Activated CD8-positive, alpha-beta T cell treated with anti-CD3 and anti-CD28 coated beads for 36 hours (primary cell): Measurements from ENCODE around the gene WWC2. TPM values are rescaled to one million over a fixed set of nuclear protein-coding genes. Genes with fewer than 3 reads are reported as not detected.

ENCODE experiments used
- ATAC-seq: fragments of 200-7000 bp; cut with Tn5 transposase; one replicate; pipeline ENCODE4 v1.10.0; 2021; ENCODE audit warnings: mild to moderate bottlenecking, moderate library complexity
- CTCF ChIA-PET: fragments of 350-600 bp; sonication (Branson Sonifier 250); formaldehyde crosslinking; loops from one replicate; lab custom pipeline; 2021; ENCODE audit warnings: antibody characterized with exemption; lab: Charles Lee
- POLR2A ChIA-PET: fragments of 350-600 bp; sonication (Branson Sonifier 250); formaldehyde crosslinking; loops from one replicate; lab custom pipeline; 2021; ENCODE audit warnings: antibody characterized with exemption; lab: Charles Lee
- DNase-seq: peaks from one replicate; pipeline ENCODE4 v3.0.0-alpha.2; 2020
- H3K27ac Mint-ChIP-seq: one replicate; pipeline ENCODE4 v1.8.0; 2021; ENCODE audit warnings: mild to moderate bottlenecking, mixed read lengths
- H3K27me3 Mint-ChIP-seq: one replicate; pipeline ENCODE4 v1.8.0; 2021; ENCODE audit warnings: mixed read lengths
- H3K36me3 Mint-ChIP-seq: one replicate; pipeline ENCODE4 v1.8.0; 2021; ENCODE audit warnings: low read depth, mixed read lengths
- H3K4me1 Mint-ChIP-seq: one replicate; pipeline ENCODE4 v1.8.0; 2021; ENCODE audit warnings: low read depth, mixed read lengths
- H3K4me3 Mint-ChIP-seq: one replicate; pipeline ENCODE4 v1.8.0; 2021; ENCODE audit warnings: mild to moderate bottlenecking, moderate library complexity, mixed read lengths
- H3K9me3 Mint-ChIP-seq: one replicate; pipeline ENCODE4 v1.8.0; 2021; ENCODE audit warnings: mixed read lengths
- CTCF ChIP-seq: fragments of 200-600 bp; IDR thresholded peaks from one replicate; pipeline ENCODE4 v1.8.0; 2022; ENCODE audit warnings: antibody characterized with exemption, mild to moderate bottlenecking
- intact Hi-C: fragments of 100-400 bp; cut with micrococcal nuclease; formaldehyde crosslinking; loops from one replicate; pipeline ENCODE4 v1.10.0; 2022
- total RNA-seq, 2 experiments: library from RNA; stranded (reverse); gene quantifications; one replicate each; pipeline ENCODE4 v1.2.3, GENCODE V29; 2021

WWC2 gene
- total RNA-seq, 2 experiments from 2014 or later, result 1.9 TPM

- H3K9me3 Mint-ChIP-seq, result no peaks in the 10 kb centered on the region
- ChIA-PET POLR2A (no interaction called here), CTCF (interaction anchor here (1.0 to 2.3 kb wide), 3 partner anchors 22 to 166 kb away, joined by 4 to 10 read pairs (median 10); no protein-coding TSS in a partner anchor)
- no peak for TF ChIP-seq CTCF
- no peaks in the 10 kb centered on the region for H3K36me3 Mint-ChIP-seq
- ATAC-seq (no peak), DNase-seq (no peak)
- no peak overlapping the region for H3K27ac Mint-ChIP-seq
- intact Hi-C loops, result no loop called here
- peaks cover 6% of the 10 kb centered on the region for H3K4me1 Mint-ChIP-seq
- H3K27me3 Mint-ChIP-seq, result peaks cover 32% of the 10 kb centered on the region
- H3K4me3 Mint-ChIP-seq, result no peak overlapping the region
Observed at GRCh38 chr4:183096276-183096965, 2.6 kb upstream of the WWC2 start.

- Mint-ChIP-seq H3K9me3 (no peaks in the 10 kb centered on the region), H3K27me3 (peaks cover 41% of the 10 kb centered on the region), H3K27ac (no peak overlapping the region), H3K4me3 (no peak overlapping the region), H3K4me1 (peaks cover 6% of the 10 kb centered on the region), H3K36me3 (no peaks in the 10 kb centered on the region)
- ChIA-PET POLR2A (no interaction called here), CTCF (interaction anchor here (0.6 to 2.3 kb wide), 6 partner anchors 23 to 165 kb away, joined by 3 to 10 read pairs (median 6); no protein-coding TSS in a partner anchor)
- no peak for TF ChIP-seq CTCF
- DNase-seq (no peak), ATAC-seq (peak; percentile 17)
- intact Hi-C loops, result no loop called here
Observed at GRCh38 chr4:183097231-183098018, 1.6 kb upstream of the WWC2 start.

- CTCF ChIA-PET, result interaction anchor here (0.9 to 2.3 kb wide), 5 partner anchors 24 to 164 kb away, joined by 3 to 10 read pairs (median 5); no protein-coding TSS in a partner anchor
- intact Hi-C loops, result no loop called here
- DNase-seq (peak; percentile 13), ATAC-seq (peak; percentile 41)
- peaks cover 6% of the 10 kb centered on the region for H3K4me1 Mint-ChIP-seq
- no peaks in the 10 kb centered on the region for H3K36me3 Mint-ChIP-seq
- H3K4me3 Mint-ChIP-seq, result peak overlapping the region; percentile 36
- POLR2A ChIA-PET, result interaction anchor here (0.8 kb wide), 1 partner anchor 12 kb away, joined by 3 read pairs; no protein-coding TSS in a partner anchor
- H3K27me3 Mint-ChIP-seq, result peaks cover 47% of the 10 kb centered on the region
- TF ChIP-seq CTCF, result no peak
- H3K27ac Mint-ChIP-seq, result no peak overlapping the region
- H3K9me3 Mint-ChIP-seq, result no peaks in the 10 kb centered on the region
Observed at GRCh38 chr4:183098019-183098722, 886 bp upstream of the WWC2 start.

GRCh38 chr4:183099537-183100297 is 660 bp downstream of the WWC2 start:
- POLR2A ChIA-PET, result no interaction called here
- intact Hi-C loops, result no loop called here
- H3K27ac Mint-ChIP-seq, result no peak overlapping the region
- no peaks in the 10 kb centered on the region for H3K9me3 Mint-ChIP-seq
- DNase-seq, result peak; percentile 11
- H3K4me1 Mint-ChIP-seq, result peaks cover 6% of the 10 kb centered on the region
- H3K27me3 Mint-ChIP-seq, result peaks cover 45% of the 10 kb centered on the region
- no peaks in the 10 kb centered on the region for H3K36me3 Mint-ChIP-seq
- TF ChIP-seq CTCF, result no peak
- no peak for ATAC-seq
- peak overlapping the region; percentile 57 for H3K4me3 Mint-ChIP-seq
- CTCF ChIA-PET, result interaction anchor here (0.8 to 1.0 kb wide), 2 partner anchors 26 to 150 kb away, joined by 4 to 5 read pairs; no protein-coding TSS in a partner anchor
